ENCODE results near the gene CACNA1B.

GRCh38 chr9:137873858-137874362 is 3.7 kb upstream of the CACNA1B start:
- TF ChIP-seq EZH2 (IDR thresholded peaks at IDR 0.05; ENCODE audit: borderline replicate concordance, low read length) (no peak), CTCF (conservative IDR thresholded peaks at IDR 0.05 in 1 of 2, IDR thresholded peaks at IDR 0.05 in 1 of 2; ENCODE audit: extremely low read depth in 1 of 2, insufficient read depth in 1 of 2, low read depth in 1 of 2, low read length in 2 of 2) (no peak)

Measured in mammary epithelial cell (primary cell).